Left lung (tissue), 10 donors: ENCODE measurements around the gene DDIT4. TPM values are rescaled to one million over a fixed set of nuclear protein-coding genes. Genes with fewer than 3 reads are reported as not detected.

Experiments used
- ATAC-seq: fragments of 200-7000 bp; cut with Tn5 transposase; one replicate; pipeline ENCODE4 v1.9.1; 2020; ENCODE audit warnings: moderate library complexity
- DNase-seq, 4 donors: peaks; one replicate each; pipeline ENCODE4 v3.0.0-alpha.2; 2013 to 2020
- H3K27ac ChIP-seq, 2 donors: fragments of 200-600 bp; sonication (generic) in 1 of 2; one replicate each; pipeline versions ENCODE4 v1.5.0 to v1.8.0; 2020 to 2021
- H3K27me3 ChIP-seq, 2 donors: fragments of 200-600 bp; sonication (generic) in 1 of 2; one replicate each; pipeline versions ENCODE4 v1.5.0 to v1.8.0; 2020 to 2021
- H3K36me3 ChIP-seq, 2 donors: fragments of 200-600 bp; sonication (generic) in 1 of 2; one replicate each; pipeline versions ENCODE4 v1.5.0 to v1.8.0; 2020 to 2021
- H3K4me1 ChIP-seq, 2 donors: fragments of 200-600 bp; one replicate each; pipeline ENCODE4 v1.8.0; 2021
- H3K4me3 ChIP-seq, 2 donors: fragments of 200-600 bp; sonication (generic) in 1 of 2; one replicate each; pipeline versions ENCODE4 v1.5.0 to v1.8.0; 2020 to 2021; ENCODE audit warnings: mild to moderate bottlenecking in 1 of 2
- H3K9me3 ChIP-seq, 2 donors: fragments of 200-600 bp; sonication (generic) in 1 of 2; one replicate each; pipeline versions ENCODE4 v1.5.0 to v1.8.0; 2020 to 2021
- intact Hi-C, 2 donors: fragments of 100-400 bp; cut with DNase I; formaldehyde crosslinking; loops; one replicate each; pipeline versions ENCODE4 v1.11.2 to v1.14.2; 2022
- polyA plus RNA-seq, 6 donors: library from polyadenylated mRNA; unstranded; fragments of 120-200 nt; gene quantifications; one replicate each; pipeline ENCODE4 v1.2.1, GENCODE V29; 2013; ENCODE audit not compliant: insufficient read length in 6 of 6
- total RNA-seq, 2 donors: library from RNA; stranded (reverse); fragmentation: NEBNext Ultra II Directional; extraction: Animal tissue kit (Norgen Biotek cat#: 25700); gene quantifications; one replicate each; pipeline ENCODE4 v1.2.1, GENCODE V29; 2021
- TF ChIP-seq, protein P1 (sequence below), 2 donors: fragments of 200-600 bp; sonication (generic) in 1 of 2; IDR thresholded peaks; one replicate each; pipeline versions ENCODE4 v1.5.0 to v1.8.0; 2021; ENCODE audit warnings: antibody characterized with exemption in 2 of 2
- donor health status: DM: no; HTN: yes; CAD: no.
- donor health status: DM: no; HTN: no; CAD: no.

DDIT4 gene
- total and polyA plus RNA-seq, 8 donors = 40.7 to 98.7 (median 56.4) TPM

DNA sequence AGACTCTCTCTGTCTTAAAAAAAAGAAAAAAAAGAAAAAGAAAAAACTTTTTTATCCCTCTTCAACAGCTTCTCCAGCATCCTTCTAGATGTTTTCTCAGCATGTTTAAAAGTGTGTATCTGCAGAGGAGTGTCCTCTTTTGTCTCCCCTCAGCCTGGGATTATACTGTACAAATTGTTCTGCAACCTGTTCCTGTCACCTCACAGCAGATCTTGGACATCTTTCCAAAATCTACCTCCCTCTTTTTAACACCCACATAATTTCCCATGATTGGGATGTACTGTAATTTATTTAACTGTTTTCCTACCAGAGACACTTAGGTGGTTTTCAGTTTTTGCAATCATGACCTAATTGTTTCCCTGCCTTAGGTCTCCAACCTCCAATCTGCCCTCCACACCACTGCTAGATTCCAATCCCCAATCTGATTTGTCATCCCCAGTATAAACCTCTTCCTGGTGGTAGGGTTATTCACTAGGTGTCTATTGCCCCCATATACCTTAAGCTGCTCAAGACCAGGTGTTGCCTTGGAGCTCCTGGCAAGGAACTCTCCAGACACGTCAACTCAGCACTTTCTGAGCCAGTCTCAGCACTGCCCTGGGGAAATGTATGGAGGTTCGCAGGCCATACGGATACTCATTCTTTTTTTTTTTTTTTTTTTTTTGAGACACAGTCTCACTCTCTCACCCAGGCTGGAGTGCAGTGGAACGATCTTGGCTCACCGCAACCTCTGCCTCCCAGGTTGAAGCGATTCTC lies 17.6 kb upstream of the DDIT4 start:
- peaks cover 37 to 84% of the 10 kb centered on the region in 2 donors for H3K4me1 ChIP-seq
- intact Hi-C loops = no loop called here
- ATAC-seq (no peak), DNase-seq (peak in 1 of 4 donors; percentile 1)
- H3K27ac ChIP-seq = peak overlapping the region; percentile 66 to 79
- H3K27me3 ChIP-seq = no peaks in the 10 kb centered on the region
- no peak overlapping the region for H3K4me3 ChIP-seq
- no peaks in the 10 kb centered on the region for H3K9me3 ChIP-seq
- H3K36me3 ChIP-seq = no peaks in the 10 kb centered on the region
- TF ChIP-seq, protein P1, sequence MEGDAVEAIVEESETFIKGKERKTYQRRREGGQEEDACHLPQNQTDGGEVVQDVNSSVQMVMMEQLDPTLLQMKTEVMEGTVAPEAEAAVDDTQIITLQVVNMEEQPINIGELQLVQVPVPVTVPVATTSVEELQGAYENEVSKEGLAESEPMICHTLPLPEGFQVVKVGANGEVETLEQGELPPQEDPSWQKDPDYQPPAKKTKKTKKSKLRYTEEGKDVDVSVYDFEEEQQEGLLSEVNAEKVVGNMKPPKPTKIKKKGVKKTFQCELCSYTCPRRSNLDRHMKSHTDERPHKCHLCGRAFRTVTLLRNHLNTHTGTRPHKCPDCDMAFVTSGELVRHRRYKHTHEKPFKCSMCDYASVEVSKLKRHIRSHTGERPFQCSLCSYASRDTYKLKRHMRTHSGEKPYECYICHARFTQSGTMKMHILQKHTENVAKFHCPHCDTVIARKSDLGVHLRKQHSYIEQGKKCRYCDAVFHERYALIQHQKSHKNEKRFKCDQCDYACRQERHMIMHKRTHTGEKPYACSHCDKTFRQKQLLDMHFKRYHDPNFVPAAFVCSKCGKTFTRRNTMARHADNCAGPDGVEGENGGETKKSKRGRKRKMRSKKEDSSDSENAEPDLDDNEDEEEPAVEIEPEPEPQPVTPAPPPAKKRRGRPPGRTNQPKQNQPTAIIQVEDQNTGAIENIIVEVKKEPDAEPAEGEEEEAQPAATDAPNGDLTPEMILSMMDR (IDR thresholded peaks at IDR 0.05) = no peak

DNA sequence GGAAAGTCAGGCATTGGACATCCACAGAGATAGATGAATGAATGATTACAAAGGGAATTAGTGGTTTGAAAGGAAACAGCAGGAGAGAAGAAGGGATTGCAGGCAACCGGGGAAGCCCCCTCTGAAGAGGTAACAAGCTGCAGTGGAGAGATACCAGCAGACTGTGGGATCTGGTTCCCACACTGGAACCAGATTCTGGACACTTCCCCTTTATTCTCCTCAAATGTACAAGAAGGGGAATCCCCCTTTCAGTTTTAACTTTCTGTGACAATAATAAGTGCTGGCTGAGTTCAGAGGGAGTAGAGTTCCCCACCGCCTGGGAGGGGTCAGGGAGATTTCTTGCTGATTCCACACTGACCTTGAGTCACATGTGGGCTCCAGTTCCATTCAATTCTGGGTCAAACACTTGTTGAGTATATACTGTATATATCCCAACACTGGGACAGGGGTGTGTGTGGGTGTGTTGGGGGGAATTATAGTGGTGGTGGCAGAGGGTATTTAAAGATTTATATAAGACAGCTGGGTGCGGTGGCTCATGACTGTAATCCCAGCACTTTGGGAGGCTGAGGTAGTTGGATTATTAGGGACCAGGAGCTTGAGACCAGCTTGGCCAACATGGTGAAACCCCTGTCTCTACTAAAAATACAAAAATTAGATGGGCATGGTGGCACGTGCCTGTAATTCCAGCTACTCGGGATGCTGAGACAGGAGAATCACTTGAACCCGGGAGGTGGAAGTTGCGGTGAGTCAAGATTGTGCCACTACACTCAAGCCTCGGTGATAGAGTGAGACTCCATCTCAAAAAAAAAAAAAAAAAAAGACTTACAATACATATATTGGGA lies 16.5 kb upstream of the DDIT4 start:
- Histone ChIP-seq H3K27ac (peak overlapping the region in 1 of 2 donors; percentile 18), H3K27me3 (no peaks in the 10 kb centered on the region), H3K9me3 (no peaks in the 10 kb centered on the region), H3K4me3 (no peak overlapping the region), H3K4me1 (peaks cover 37 to 89% of the 10 kb centered on the region in 2 donors), H3K36me3 (no peaks in the 10 kb centered on the region)
- ATAC-seq (peak; percentile 4), DNase-seq (peak in 1 of 4 donors; percentile 28)
- intact Hi-C loops = no loop called here
- TF ChIP-seq, protein P1 (IDR thresholded peaks at IDR 0.05) = no peak

DNA sequence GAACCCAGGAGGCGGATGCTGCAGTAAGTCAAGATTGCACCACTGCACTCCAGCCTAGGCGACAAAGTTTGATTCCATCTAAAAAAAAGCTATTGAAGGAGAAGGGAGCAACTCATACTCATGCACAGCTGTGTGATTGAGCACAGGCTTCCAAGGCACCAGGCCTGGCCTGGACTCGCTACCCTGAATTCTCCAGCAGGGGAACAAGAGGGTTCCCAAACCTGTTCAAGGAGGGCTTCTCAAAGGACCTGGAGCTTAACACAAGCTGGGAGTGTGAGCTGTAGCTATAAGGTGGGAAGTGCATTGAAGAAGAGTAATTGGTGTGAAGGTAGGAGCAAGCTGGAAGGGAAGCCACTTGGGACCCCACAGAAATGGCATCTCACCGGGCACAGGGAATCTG lies 15.1 kb upstream of the DDIT4 start:
- H3K9me3 ChIP-seq = no peaks in the 10 kb centered on the region
- intact Hi-C loops = no loop called here
- peaks cover 37 to 84% of the 10 kb centered on the region in 2 donors for H3K4me1 ChIP-seq
- no peak overlapping the region for H3K4me3 ChIP-seq
- H3K27me3 ChIP-seq = no peaks in the 10 kb centered on the region
- DNase-seq (peak in 1 of 4 donors; percentile 5), ATAC-seq (no peak)
- H3K27ac ChIP-seq = no peak overlapping the region
- TF ChIP-seq, protein P1 (IDR thresholded peaks at IDR 0.05) = no peak
- no peaks in the 10 kb centered on the region for H3K36me3 ChIP-seq

DNA sequence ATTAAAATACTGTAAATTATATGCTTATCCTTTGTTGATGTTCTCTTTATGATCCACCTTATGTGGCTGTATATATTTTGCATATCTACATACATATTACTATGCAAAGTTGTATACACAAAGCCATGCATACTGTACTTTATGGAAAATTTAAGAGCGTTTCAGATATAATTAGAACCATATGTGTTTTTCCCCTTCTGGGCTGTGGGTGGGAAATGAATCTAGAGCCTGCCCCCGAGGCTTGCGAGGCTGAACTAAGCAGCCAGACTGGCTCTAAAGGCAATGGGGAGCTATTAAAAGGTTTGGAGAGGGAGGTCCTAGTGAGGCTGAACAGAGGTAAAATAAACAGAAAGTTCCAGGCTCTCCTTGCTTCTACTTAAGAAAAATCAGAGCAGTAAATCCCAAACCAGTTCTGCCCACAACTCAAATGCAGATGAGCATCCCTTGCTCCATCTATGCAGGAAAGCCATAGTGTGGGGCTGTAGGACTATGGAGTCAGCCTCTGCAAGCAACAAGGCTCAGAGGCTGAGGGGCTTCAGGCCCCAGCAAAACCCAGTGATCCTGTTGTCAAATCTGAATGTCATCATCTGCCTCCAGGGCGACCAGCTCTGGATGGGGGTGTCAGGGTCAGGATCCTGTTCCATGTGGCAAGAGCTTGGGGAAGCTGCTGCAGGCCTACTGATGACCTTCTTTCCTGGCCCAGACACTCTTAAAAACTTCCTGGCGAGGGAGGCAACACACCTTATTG lies 14.1 kb upstream of the DDIT4 start:
- intact Hi-C loops = no loop called here
- Histone ChIP-seq H3K4me3 (no peak overlapping the region), H3K9me3 (no peaks in the 10 kb centered on the region)

More for the DNA sequence above, 14.1 kb upstream of the DDIT4 start:
- Histone ChIP-seq H3K27ac (peak overlapping the region; percentile 83 to 88), H3K36me3 (no peaks in the 10 kb centered on the region), H3K4me1 (peaks cover 32 to 81% of the 10 kb centered on the region in 2 donors), H3K27me3 (no peaks in the 10 kb centered on the region)
- DNase-seq (peak in 1 of 4 donors; percentile 31), ATAC-seq (no peak)
- TF ChIP-seq, protein P1 (IDR thresholded peaks at IDR 0.05) = no peak
